Naive B cell (primary cell): ENCODE results near the gene ID2. TPM values are rescaled to one million over a fixed set of nuclear protein-coding genes. Genes with fewer than 3 reads are reported as not detected.

Source experiments
- ATAC-seq, 2 donors: fragments of 150-1000 bp; cut with Tn5 transposase; 2 replicates each; pipeline ENCODE4 v1.10.0; 2021; ENCODE audit warnings: low read depth in 2 of 2, mild to moderate bottlenecking in 2 of 2, moderate library complexity in 2 of 2
- DNase-seq: peaks from one replicate; pipeline ENCODE4 v3.0.0; 2022
- H3K27ac Mint-ChIP-seq, 6 donors: one replicate each; pipeline ENCODE4 v1.8.0; 2020 to 2022; ENCODE audit warnings: mild to moderate bottlenecking in 6 of 6, mixed read lengths in 6 of 6, moderate library complexity in 5 of 6, inconsistent platforms in 2 of 6
- H3K27me3 Mint-ChIP-seq, 3 donors: one replicate each; pipeline ENCODE4 v1.8.0; 2021 to 2022; ENCODE audit warnings: mixed read lengths in 3 of 3, mild to moderate bottlenecking in 1 of 3
- H3K36me3 Mint-ChIP-seq, 2 donors: one replicate each; pipeline ENCODE4 v1.8.0; 2020 to 2022; ENCODE audit warnings: mixed read lengths in 2 of 2, inconsistent platforms in 1 of 2, mild to moderate bottlenecking in 1 of 2
- H3K4me1 Mint-ChIP-seq, 3 donors: one replicate each; pipeline ENCODE4 v1.8.0; 2020 to 2022; ENCODE audit warnings: mixed read lengths in 3 of 3, inconsistent platforms in 1 of 3, mild to moderate bottlenecking in 1 of 3, moderate library complexity in 1 of 3
- H3K4me3 Mint-ChIP-seq, 8 donors: one replicate each; pipeline ENCODE4 v1.8.0; 2020 to 2022; ENCODE audit warnings: mild to moderate bottlenecking in 8 of 8, mixed read lengths in 8 of 8, moderate library complexity in 8 of 8, inconsistent platforms in 2 of 8
- H3K9me3 Mint-ChIP-seq, 7 donors: one replicate each; pipeline ENCODE4 v1.8.0; 2020 to 2022; ENCODE audit warnings: mixed read lengths in 7 of 7, mild to moderate bottlenecking in 5 of 7, inconsistent platforms in 2 of 7, moderate library complexity in 1 of 7
- polyA plus RNA-seq, 6 donors: library from polyadenylated mRNA; unstranded; fragments of 300-500 nt; fragmentation: Illumina TruSeq; gene quantifications; one replicate each; pipeline ENCODE4 v1.2.3, GENCODE V29; 2021; ENCODE audit warnings: low read depth in 6 of 6

The ID2 gene
- polyA plus RNA-seq, 6 donors from 2014 or later, result 3.2 to 9.4 (median 4.0) TPM

DNA sequence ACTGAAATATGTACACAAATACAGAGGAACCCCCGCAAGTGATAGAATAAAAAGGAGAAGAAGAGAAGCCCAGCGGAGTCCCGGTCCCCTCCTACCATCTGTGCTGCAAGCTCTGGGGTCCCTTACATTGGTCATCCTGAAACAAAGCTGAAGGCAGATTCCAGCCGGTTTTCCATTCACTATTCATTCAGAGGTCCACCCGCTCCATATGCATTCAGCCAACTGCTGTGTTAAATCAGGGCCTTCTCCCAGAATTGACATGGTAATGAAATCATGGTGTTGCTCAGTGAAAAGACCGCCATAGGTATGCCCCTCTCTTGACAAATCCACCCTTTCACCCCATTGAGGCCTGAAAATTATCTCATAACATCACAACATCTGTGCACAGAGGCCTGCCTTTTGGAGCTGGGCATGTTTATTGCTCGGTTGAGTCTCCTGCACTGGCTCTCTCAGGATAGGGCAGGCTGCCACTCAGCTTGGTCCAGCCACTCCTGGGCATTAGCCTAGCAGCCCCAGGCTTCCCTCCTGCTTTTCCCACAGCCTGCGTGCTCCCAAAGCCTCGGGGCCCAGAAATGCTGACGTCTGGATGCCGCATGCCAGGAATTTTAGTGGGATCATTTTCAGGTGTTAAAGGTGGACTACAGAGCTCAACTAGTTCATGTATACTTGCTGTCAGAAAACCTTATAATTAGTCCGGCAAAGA, 39.3 kb upstream of the ID2 start:
- no peak for DNase-seq
- Mint-ChIP-seq H3K4me1 (no peaks in the 10 kb centered on the region), H3K27me3 (peaks cover 5 to 40% (median 38%) of the 10 kb centered on the region in 3 donors), H3K9me3 (peaks cover 0 to 9% (median 3%) of the 10 kb centered on the region in 7 donors), H3K27ac (peak overlapping the region in 1 of 6 donors; percentile 3), H3K36me3 (no peaks in the 10 kb centered on the region), H3K4me3 (no peak overlapping the region)
- no peak for ATAC-seq

DNA sequence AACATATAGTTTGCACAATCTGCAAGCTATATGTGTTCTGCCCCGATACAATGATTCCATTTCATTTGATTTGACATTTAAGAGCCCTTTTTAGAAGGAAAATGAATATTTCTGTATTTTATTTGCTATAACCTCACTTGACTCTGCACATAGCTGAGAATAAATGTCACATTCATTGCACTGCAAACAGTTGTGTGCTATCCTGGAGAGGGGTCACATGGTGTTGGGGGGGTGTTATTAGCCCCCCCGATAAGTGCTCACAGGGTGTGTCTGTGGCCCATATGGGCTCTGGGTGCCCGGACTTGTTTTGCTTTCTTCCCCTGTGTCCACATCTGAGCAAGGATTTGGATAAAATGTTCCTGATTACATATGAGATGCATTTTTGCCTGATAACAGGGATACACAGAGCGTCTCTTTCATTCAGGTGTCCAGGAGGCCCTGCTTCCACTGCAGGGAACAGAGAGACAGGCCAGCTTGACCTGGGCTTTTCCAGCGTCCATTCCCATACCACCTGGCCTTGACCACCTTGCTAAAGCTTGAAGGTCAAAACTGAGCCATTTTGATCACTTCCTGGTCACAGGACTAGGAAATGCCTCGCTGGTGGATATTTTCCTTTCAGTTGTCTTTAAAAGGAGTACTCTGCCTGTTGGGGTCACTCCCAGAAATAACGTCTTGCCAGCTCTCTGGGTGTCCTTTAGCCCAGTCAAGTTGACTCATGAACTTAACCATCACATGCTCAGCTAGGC, 38.4 kb upstream of the ID2 start:
- no peaks in the 10 kb centered on the region for H3K4me1 Mint-ChIP-seq
- no peak overlapping the region for H3K27ac Mint-ChIP-seq
- no peak for DNase-seq
- no peak for ATAC-seq
- peaks cover 3 to 17% (median 6%) of the 10 kb centered on the region in 7 donors for H3K9me3 Mint-ChIP-seq
- H3K36me3 Mint-ChIP-seq, result no peaks in the 10 kb centered on the region
- no peak overlapping the region for H3K4me3 Mint-ChIP-seq
- H3K27me3 Mint-ChIP-seq, result peaks cover 5 to 36% (median 34%) of the 10 kb centered on the region in 3 donors

DNA sequence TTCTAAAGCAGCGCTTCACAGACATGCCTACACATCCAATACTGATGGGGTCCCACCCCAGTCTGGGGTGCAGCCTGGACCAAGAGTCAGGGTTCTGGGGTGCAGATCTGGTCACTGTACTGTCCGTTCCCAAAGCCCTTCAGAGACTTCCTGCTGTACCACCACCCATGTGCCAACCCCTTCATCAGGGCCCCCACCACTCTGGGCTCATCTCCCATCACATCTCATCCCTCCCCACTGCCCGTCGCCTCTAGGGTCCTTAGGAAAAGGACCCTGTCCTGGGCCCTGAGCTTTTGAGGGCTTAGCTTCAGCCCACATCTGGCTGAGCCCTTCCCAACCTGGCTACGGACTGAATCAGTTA, 37.9 kb upstream of the ID2 start:
- H3K27ac Mint-ChIP-seq, result no peak overlapping the region
- no peak for ATAC-seq

GRCh38 chr2:8644605-8645175, 37.2 kb upstream of the ID2 start:
- Mint-ChIP-seq H3K36me3 (no peaks in the 10 kb centered on the region), H3K4me1 (no peaks in the 10 kb centered on the region), H3K27me3 (peaks cover 5 to 24% (median 21%) of the 10 kb centered on the region in 3 donors), H3K4me3 (no peak overlapping the region), H3K9me3 (peaks cover 3 to 21% (median 6%) of the 10 kb centered on the region in 7 donors), H3K27ac (no peak overlapping the region)
- ATAC-seq, result no peak
- DNase-seq, result no peak

More for the DNA sequence above, 37.9 kb upstream of the ID2 start:
- Mint-ChIP-seq H3K4me1 (no peaks in the 10 kb centered on the region), H3K27me3 (peaks cover 5 to 31% (median 29%) of the 10 kb centered on the region in 3 donors), H3K4me3 (no peak overlapping the region), H3K36me3 (no peaks in the 10 kb centered on the region), H3K9me3 (peaks cover 3 to 20% (median 6%) of the 10 kb centered on the region in 7 donors)
- DNase-seq, result no peak

DNA sequence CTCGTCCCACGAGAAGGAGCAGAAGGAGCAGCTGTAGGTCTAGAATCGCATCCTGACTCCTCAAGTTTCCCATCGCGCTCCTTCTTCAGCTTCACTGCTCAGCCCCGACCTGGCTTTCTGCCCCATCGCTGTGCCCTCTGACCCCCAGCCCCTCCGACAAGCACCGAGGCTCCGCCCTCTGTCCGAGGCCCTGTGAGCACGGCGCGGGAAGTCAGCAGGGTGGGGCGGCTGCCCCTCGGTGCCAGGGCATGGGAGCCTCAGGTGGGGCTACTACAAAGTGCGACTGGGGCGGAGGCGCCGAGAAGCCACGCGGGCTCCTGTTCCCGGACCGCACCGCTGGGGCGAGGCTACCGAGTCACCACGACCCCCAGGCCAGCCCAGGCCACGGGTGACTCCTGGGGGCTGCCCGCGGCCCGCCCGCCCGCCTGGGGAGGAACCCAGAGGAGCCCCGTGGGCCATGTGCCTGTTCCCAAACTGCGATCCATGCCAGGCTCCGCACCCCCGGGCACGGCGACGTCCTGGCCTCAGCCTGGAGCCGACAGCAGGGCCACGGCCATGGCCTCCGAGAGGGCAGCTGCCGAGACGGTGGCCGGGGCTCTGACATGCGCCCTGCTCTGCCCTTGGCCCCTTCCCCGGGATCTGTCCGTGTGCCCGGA, 36.6 kb upstream of the ID2 start:
- Mint-ChIP-seq H3K4me1 (no peaks in the 10 kb centered on the region), H3K27ac (no peak overlapping the region), H3K9me3 (peaks cover 4 to 21% (median 6%) of the 10 kb centered on the region in 7 donors), H3K36me3 (no peaks in the 10 kb centered on the region), H3K4me3 (no peak overlapping the region), H3K27me3 (peaks cover 5 to 22% (median 19%) of the 10 kb centered on the region in 3 donors)
- DNase-seq, result no peak
- no peak for ATAC-seq

DNA sequence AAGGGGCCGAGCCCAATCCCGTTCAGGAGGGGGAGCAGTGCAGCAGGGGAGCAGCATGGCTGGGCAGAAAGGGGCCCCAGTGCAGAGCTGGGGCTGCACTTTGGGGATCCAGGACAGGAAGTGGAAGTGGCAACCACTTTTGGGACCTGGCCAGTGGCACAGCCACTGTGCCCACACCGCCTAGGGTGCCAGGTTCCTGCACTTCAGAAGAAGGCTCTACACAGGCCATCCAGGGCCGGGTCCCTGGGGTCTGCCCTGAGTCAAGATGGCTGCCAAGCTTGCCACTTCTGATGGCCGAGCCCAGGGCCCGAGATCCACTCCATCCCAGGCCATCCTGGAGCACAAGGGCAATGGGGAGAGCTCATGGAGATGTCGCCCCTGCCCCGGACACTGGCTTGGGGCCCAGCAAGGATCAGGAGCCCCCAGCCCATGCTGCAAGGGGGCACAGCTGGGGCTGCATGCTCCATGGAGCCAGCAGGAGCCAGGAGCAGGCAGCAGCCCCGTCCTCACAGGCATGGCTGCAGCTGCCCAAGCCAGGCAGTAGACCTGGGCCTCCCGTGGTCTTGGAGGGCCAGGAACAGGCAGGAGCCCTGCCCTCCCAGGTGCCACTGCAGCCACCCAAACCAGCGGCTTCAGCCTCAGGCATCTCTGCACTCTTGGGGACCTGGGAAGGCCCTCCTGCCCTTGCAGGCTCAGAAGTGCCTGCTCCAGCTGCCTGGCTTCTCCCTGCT, 35.0 kb upstream of the ID2 start:
- Mint-ChIP-seq H3K9me3 (peaks cover 4 to 21% (median 7%) of the 10 kb centered on the region in 7 donors), H3K27me3 (peaks cover 5 to 22% (median 18%) of the 10 kb centered on the region in 3 donors), H3K4me1 (no peaks in the 10 kb centered on the region), H3K36me3 (no peaks in the 10 kb centered on the region), H3K4me3 (no peak overlapping the region), H3K27ac (no peak overlapping the region)
- DNase-seq, result no peak
- ATAC-seq, result no peak

DNA sequence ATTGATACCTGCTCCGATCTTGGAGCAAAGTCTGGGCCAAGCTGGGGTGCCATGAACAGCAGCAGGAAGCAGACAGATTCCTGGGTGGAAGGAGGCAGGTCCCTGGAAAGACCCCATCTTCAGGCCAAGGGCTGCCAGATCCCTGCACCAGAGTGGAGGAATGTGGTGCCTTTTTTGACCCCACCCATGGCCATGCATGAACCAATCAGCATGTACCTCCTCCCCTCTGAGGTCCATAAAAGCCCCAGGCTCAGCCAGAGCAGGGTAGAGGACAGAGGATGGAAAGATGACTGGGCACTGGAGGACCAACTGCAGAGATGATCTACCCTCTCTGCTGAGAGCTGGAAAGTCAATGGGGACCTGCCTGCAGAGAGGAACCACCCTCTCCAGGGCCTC, 34.4 kb upstream of the ID2 start:
- DNase-seq, result no peak
- H3K36me3 Mint-ChIP-seq, result no peaks in the 10 kb centered on the region

GRCh38 chr2:8648441-8649213, 33.2 kb upstream of the ID2 start:
- Mint-ChIP-seq H3K27ac (no peak overlapping the region), H3K27me3 (peaks cover 13 to 36% (median 29%) of the 10 kb centered on the region in 3 donors), H3K9me3 (peaks cover 4 to 21% (median 7%) of the 10 kb centered on the region in 7 donors), H3K4me1 (no peaks in the 10 kb centered on the region), H3K4me3 (no peak overlapping the region), H3K36me3 (no peaks in the 10 kb centered on the region)
- DNase-seq, result no peak
- ATAC-seq, result no peak

More for the DNA sequence above, 34.4 kb upstream of the ID2 start:
- no peak for ATAC-seq
- Mint-ChIP-seq H3K4me1 (no peaks in the 10 kb centered on the region), H3K27ac (no peak overlapping the region), H3K4me3 (no peak overlapping the region), H3K9me3 (peaks cover 4 to 21% (median 7%) of the 10 kb centered on the region in 7 donors), H3K27me3 (peaks cover 5 to 28% (median 21%) of the 10 kb centered on the region in 3 donors)

DNA sequence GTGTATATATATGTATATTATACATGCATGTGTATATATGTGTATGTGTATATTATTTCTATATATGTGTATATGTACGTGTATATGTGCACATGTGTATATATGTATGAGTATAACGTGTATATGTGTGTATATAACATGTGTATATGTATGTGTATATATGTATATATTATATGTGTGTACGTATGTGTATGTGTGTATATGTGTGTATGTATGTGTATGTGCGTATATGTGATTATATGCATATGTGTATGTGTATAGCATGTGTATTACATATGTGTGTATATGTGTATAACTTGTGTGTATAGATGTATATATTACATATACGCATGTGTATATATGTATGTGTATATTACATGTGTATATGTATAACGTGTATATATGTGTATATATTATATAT, 32.1 kb upstream of the ID2 start:
- Mint-ChIP-seq H3K4me1 (peaks cover 0 to 4% (median 0%) of the 10 kb centered on the region in 3 donors), H3K4me3 (no peak overlapping the region), H3K27me3 (peaks cover 15 to 37% (median 31%) of the 10 kb centered on the region in 3 donors), H3K27ac (no peak overlapping the region), H3K36me3 (no peaks in the 10 kb centered on the region), H3K9me3 (peaks cover 4 to 21% (median 7%) of the 10 kb centered on the region in 7 donors)
- DNase-seq, result no peak
- no peak for ATAC-seq

- Mint-ChIP-seq H3K4me1 (peaks cover 0 to 4% (median 0%) of the 10 kb centered on the region in 3 donors), H3K27me3 (peaks cover 20 to 43% (median 36%) of the 10 kb centered on the region in 3 donors), H3K36me3 (no peaks in the 10 kb centered on the region), H3K27ac (no peak overlapping the region), H3K9me3 (peaks cover 4 to 21% (median 7%) of the 10 kb centered on the region in 7 donors), H3K4me3 (peak overlapping the region in 1 of 8 donors; percentile 50)
- ATAC-seq, result no peak
- DNase-seq, result no peak
These were observed 31.6 kb upstream of the ID2 start for GRCh38 chr2:8650256-8650655.

- no peak overlapping the region for H3K4me3 Mint-ChIP-seq
- H3K4me1 Mint-ChIP-seq, result peaks cover 0 to 4% (median 0%) of the 10 kb centered on the region in 3 donors
- H3K27me3 Mint-ChIP-seq, result peaks cover 46 to 65% (median 58%) of the 10 kb centered on the region in 3 donors
- DNase-seq (no peak), ATAC-seq (no peak)
- no peak overlapping the region for H3K27ac Mint-ChIP-seq
- H3K36me3 Mint-ChIP-seq, result no peaks in the 10 kb centered on the region
- peaks cover 0 to 9% (median 4%) of the 10 kb centered on the region in 7 donors for H3K9me3 Mint-ChIP-seq
These were observed 29.0 kb upstream of the ID2 start for GRCh38 chr2:8652774-8653426.

- no peak for DNase-seq
- ATAC-seq, result no peak
- Mint-ChIP-seq H3K27ac (no peak overlapping the region), H3K36me3 (no peaks in the 10 kb centered on the region), H3K27me3 (peaks cover 47 to 65% (median 64%) of the 10 kb centered on the region in 3 donors), H3K9me3 (peaks cover 0 to 5% (median 2%) of the 10 kb centered on the region in 7 donors), H3K4me3 (no peak overlapping the region), H3K4me1 (peaks cover 0 to 4% (median 0%) of the 10 kb centered on the region in 3 donors)
These were observed 28.4 kb upstream of the ID2 start for GRCh38 chr2:8653485-8653884.
